Endothelial cell of umbilical vein (primary cell): ENCODE results near the gene STAG1. TPM values are rescaled to one million over a fixed set of nuclear protein-coding genes. Genes with fewer than 3 reads are reported as not detected.

Source experiments
- BruUV-seq: library from RNA; stranded (reverse); fragments of 400-500 nt; replicated peaks from 2 replicates; lab custom pipeline; 2021; lab: Mats Ljungman, UMichigan
- CTCF ChIA-PET: fragments of 300-600, 350-600 bp; sonication (Branson Sonifier 250); formaldehyde crosslinking; loops from one replicate; lab custom pipeline; 2021; ENCODE audit warnings: antibody characterized with exemption, inconsistent platforms; lab: Charles Lee
- POLR2A ChIA-PET: fragments of 300-600, 350-600 bp; sonication (Branson Sonifier 250); formaldehyde crosslinking; loops from one replicate; lab custom pipeline; 2021; ENCODE audit warnings: antibody characterized with exemption, inconsistent platforms; lab: Charles Lee
- DNase-seq: peaks from one replicate; pipeline ENCODE4 v3.0.0-alpha.2; 2011; ENCODE audit warnings: low read depth, low spot score
- FAIRE-seq: peaks from 2 replicates; lab custom pipeline; 2011; peaks lifted over from hg19 to GRCh38; lab: Jason Lieb, UNC
- H2AFZ ChIP-seq: 2 replicates; pipeline ENCODE4 v1.6.0; 2012; ENCODE audit warnings: low read depth, low read length, control low read depth, inconsistent platforms
- H3K27ac ChIP-seq: 2 replicates; pipeline ENCODE4 v1.5.1; 2011; ENCODE audit warnings: low read depth, mild to moderate bottlenecking, control low read depth, low read length, moderate library complexity; ENCODE audit not compliant: insufficient read depth
- H3K27me3 ChIP-seq, 2 experiments: 2 replicates each; pipeline versions ENCODE4 v1.6.0 to v1.6.1; 2011; ENCODE audit warnings: low read length in 2 of 2, mixed read lengths in 1 of 2; ENCODE audit not compliant: control insufficient read depth in 2 of 2, insufficient read depth in 2 of 2
- H3K36me3 ChIP-seq, 2 experiments: 2 replicates in 1 of 2; 3 replicates in 1 of 2; pipeline ENCODE4 v1.5.1; 2011; ENCODE audit warnings: low read length in 2 of 2, mild to moderate bottlenecking in 1 of 2, moderate library complexity in 1 of 2; ENCODE audit not compliant: control insufficient read depth in 2 of 2, insufficient read depth in 2 of 2; ENCODE audit errors: extremely low read depth in 1 of 2
- H3K4me1 ChIP-seq: 3 replicates; pipeline ENCODE4 v1.5.1; 2011; ENCODE audit warnings: mild to moderate bottlenecking, low read length; ENCODE audit not compliant: control insufficient read depth, insufficient read depth; ENCODE audit errors: extremely low read depth
- H3K4me2 ChIP-seq: 2 replicates; pipeline ENCODE4 v1.6.1; 2011; ENCODE audit warnings: low read length, control low read depth, mixed read lengths; ENCODE audit not compliant: insufficient read depth
- H3K4me3 ChIP-seq, 3 experiments: fragments of 200-600 bp in 1 of 3; sonication (generic), shearing (Covaris generic) in 1 of 3; replicated peaks in 1 of 3; 2 replicates each; pipeline ENCODE4 v1.5.1; 2011 to 2016; ENCODE audit warnings: control low read depth in 3 of 3, low read length in 3 of 3, mild to moderate bottlenecking in 2 of 3, inconsistent platforms in 1 of 3, low read depth in 1 of 3, moderate library complexity in 1 of 3; ENCODE audit not compliant: insufficient read depth in 1 of 3
- H3K79me2 ChIP-seq: 2 replicates; pipeline ENCODE4 v1.6.0; 2012; ENCODE audit warnings: low read length, inconsistent platforms; ENCODE audit not compliant: control insufficient read depth, insufficient read depth
- H3K9ac ChIP-seq: replicated peaks from 2 replicates; pipeline ENCODE3; 2011; ENCODE audit warnings: low read length, control low read depth; ENCODE audit not compliant: insufficient read depth; ENCODE audit errors: extremely low read depth
- H3K9me1 ChIP-seq: replicated peaks from 3 replicates; pipeline ENCODE4 v1.6.0; 2011; ENCODE audit warnings: mild to moderate bottlenecking, low read length; ENCODE audit not compliant: control insufficient read depth, insufficient read depth; ENCODE audit errors: extremely low read depth
- H3K9me3 ChIP-seq: replicated peaks from 2 replicates; pipeline ENCODE4 v1.5.1; 2012; ENCODE audit warnings: low read length, inconsistent platforms; ENCODE audit not compliant: control insufficient read depth, insufficient read depth
- H4K20me1 ChIP-seq: replicated peaks from 2 replicates; pipeline ENCODE3; 2011; ENCODE audit warnings: mild to moderate bottlenecking, low read length; ENCODE audit not compliant: control insufficient read depth, insufficient read depth; ENCODE audit errors: extremely low read depth
- CTCF ChIP-seq, 2 donors: IDR thresholded peaks; 1 replicate in 1 of 2; 2 replicates in 1 of 2; pipeline ENCODE4 v1.5.1; 2011; ENCODE audit warnings: low read length in 2 of 2, mild to moderate bottlenecking in 2 of 2, moderate library complexity in 2 of 2, control low read depth in 1 of 2, inconsistent platforms in 1 of 2, low read depth in 1 of 2; ENCODE audit not compliant: insufficient read depth in 1 of 2; ENCODE audit errors: extremely low read depth in 1 of 2
- EZH2 ChIP-seq: IDR thresholded peaks from 2 replicates; pipeline ENCODE4 v1.6.1; 2012; ENCODE audit warnings: borderline replicate concordance, low read depth, mild to moderate bottlenecking, moderate library complexity, low read length, inconsistent platforms; ENCODE audit not compliant: severe bottlenecking
- FOS ChIP-seq: IDR thresholded peaks from 2 replicates; pipeline ENCODE4 v1.6.1; 2011; ENCODE audit warnings: mild to moderate bottlenecking, low read length, moderate library complexity, borderline replicate concordance; ENCODE audit not compliant: insufficient read depth
- GATA2 ChIP-seq: IDR thresholded peaks from 2 replicates; pipeline ENCODE4 v1.7.0; 2011; ENCODE audit warnings: low read depth, mild to moderate bottlenecking, moderate library complexity, mixed read lengths, low read length; ENCODE audit not compliant: insufficient read length, insufficient read depth
- JUN ChIP-seq: IDR thresholded peaks from 2 replicates; pipeline ENCODE4 v1.6.1; 2011; ENCODE audit warnings: borderline replicate concordance, low read depth; ENCODE audit not compliant: insufficient read length, insufficient read depth
- MAX ChIP-seq: IDR thresholded peaks from 2 replicates; pipeline ENCODE4 v1.6.1; 2011; ENCODE audit not compliant: insufficient read depth, insufficient read length
- MYC ChIP-seq: IDR thresholded peaks from one replicate; pipeline ENCODE4 v1.6.1; 2011; ENCODE audit warnings: mild to moderate bottlenecking, low read depth, low read length
- POLR2A ChIP-seq: IDR thresholded peaks from 2 replicates; pipeline ENCODE4 v1.6.1; 2012; ENCODE audit warnings: low read depth, mild to moderate bottlenecking, control low read depth, low read length
- POLR2AphosphoS5 ChIP-seq: IDR thresholded peaks from 2 replicates; pipeline ENCODE4 v1.6.1; 2012; ENCODE audit warnings: low read depth, mild to moderate bottlenecking, control low read depth, low read length, moderate library complexity; ENCODE audit not compliant: insufficient read depth
- dilution Hi-C: fragments of 300-500 bp; cut with MboI; formaldehyde crosslinking; loops from one replicate; pipeline ENCODE4 v1.15.0; 2019; ENCODE audit warnings: low sequenced_read_pairs; ENCODE audit not compliant: extremely low pct_ligation_motif_present
- intact Hi-C: fragments of 100-400 bp; cut with micrococcal nuclease; formaldehyde crosslinking; loops from one replicate; pipeline ENCODE4 v1.10.0; 2022
- polyA plus RNA-seq, 4 experiments: library from polyadenylated mRNA; depleted of rRNA in 3 of 4; stranded (reverse) in 3 of 4; unstranded in 1 of 4; fragments of >200 nt; gene quantifications; 2 replicates each; pipeline versions ENCODE4 v1.2.1 to v1.2.3, GENCODE V29; 2011 to 2012; ENCODE audit warnings: missing spikeins in 1 of 4
- total RNA-seq: library from RNA; stranded (reverse); gene quantifications from 2 replicates; pipeline ENCODE4 v1.2.3, GENCODE V29; 2021

Gene STAG1
- total and polyA plus RNA-seq, 2 donors (not counting 3 experiments of a cell fraction or from before 2014, with no cell fraction given): 7.4 to 42.1 TPM

GRCh38 chr3:136437043-136437442 lies 315.1 kb downstream of the STAG1 start:
- intact Hi-C loops (no loop called here), dilution Hi-C loops (no loop called here)
- POLR2A ChIA-PET: no interaction called here
- Histone ChIP-seq H4K20me1 (no peaks in the 10 kb centered on the region), H3K27me3 (no peaks in the 10 kb centered on the region), H3K4me3 (no peak overlapping the region), H3K4me1 (no peaks in the 10 kb centered on the region), H3K36me3 (peaks cover 0 to 1% of the 10 kb centered on the region in 2 experiments), H3K79me2 (no peaks in the 10 kb centered on the region), H2AFZ (no peak overlapping the region), H3K9me1 (no peaks in the 10 kb centered on the region), H3K9ac (no peak overlapping the region), H3K27ac (no peak overlapping the region), H3K4me2 (no peak overlapping the region), H3K9me3 (no peaks in the 10 kb centered on the region)
- TF ChIP-seq EZH2 (no peak), MYC (no peak), POLR2AphosphoS5 (no peak), CTCF (IDR thresholded peaks at IDR 0.05; ENCODE audit: extremely low read depth in 1 of 2, insufficient read depth in 1 of 2, low read depth in 1 of 2, low read length in 2 of 2) (no peak), JUN (no peak), FOS (no peak), POLR2A (no peak), GATA2 (no peak), MAX (no peak)
- FAIRE-seq: no peak
- BruUV-seq: no TSS peak
- DNase-seq: peak; percentile 27
- CTCF ChIA-PET: interaction anchor here (0.6 to 1.5 kb wide), 2 partner anchors 10 to 315 kb away, joined by 3 read pairs; partner anchors contain the start of gene STAG1
